Activated CD8-positive, alpha-beta memory T cell treated with anti-CD3 and anti-CD28 coated beads, Interleukin-2, amount 50 U/mL, for 1 hour (primary cell): ENCODE measurements around the gene TTC28.

Source experiments
- DNase-seq: peaks from one replicate; pipeline ENCODE4 v3.0.0-alpha.2; 2020; ENCODE audit errors: extremely low read depth

Gene TTC28

DNA sequence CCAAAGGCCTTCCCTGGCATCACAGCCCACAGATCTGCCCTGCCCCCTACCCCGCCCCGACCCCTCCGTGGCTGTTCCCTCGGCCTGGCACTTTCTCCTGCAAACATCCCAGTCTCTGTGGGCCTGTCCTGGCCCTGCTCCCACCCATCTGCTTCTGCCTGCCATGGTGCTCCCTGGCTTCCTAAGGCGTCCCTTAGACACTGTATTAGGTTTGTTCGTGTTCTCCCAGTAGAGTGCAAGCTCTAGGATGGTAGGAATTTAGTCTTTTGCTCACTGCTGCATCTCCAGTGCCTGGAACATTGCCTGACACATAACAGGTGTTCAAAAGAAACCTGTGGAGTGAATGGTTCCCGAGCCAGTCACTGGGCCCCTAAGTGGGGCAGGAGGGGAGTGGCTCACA lies 690.9 kb downstream of the TTC28 start:
- DNase-seq: no peak

DNA sequence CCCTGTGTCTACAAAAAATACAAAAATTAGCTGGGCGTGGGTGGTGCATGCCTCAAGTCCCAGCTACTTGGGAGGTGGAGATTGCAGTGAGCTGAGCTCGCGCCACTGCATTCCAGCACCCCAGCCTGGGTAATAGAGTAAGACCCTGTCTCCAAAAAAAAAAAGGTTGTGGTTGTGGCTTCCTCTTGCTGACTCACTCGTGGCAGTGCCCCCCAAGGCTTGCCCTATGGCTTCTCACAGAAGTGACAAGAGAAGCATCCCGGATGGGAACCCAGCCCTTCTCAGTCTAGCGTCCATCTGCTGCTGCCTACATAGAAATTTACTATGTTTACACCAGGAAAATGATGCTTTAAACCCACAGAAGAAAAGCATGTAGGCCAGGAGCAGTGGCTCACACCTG lies 692.1 kb downstream of the TTC28 start:
- DNase-seq: no peak

DNA sequence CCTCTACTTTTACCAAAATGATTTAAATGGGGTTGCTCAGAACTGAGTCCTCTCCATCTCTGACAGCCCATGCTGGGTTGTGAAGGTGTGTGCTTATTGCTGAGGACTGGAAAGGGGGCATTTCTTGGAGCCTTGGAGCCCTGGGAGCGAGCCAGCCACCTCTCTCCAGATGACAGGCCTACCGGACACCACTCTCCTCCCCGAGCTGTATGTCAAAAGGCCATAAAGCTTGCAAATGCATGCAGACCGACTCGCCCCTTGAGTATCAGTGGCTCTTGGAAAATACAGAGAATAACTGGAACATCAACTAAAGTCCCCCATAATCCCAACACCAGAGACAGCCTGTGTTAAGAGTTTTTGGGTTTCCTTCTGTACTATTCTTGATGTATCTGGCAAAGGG lies 692.7 kb downstream of the TTC28 start:
- no peak for DNase-seq

DNA sequence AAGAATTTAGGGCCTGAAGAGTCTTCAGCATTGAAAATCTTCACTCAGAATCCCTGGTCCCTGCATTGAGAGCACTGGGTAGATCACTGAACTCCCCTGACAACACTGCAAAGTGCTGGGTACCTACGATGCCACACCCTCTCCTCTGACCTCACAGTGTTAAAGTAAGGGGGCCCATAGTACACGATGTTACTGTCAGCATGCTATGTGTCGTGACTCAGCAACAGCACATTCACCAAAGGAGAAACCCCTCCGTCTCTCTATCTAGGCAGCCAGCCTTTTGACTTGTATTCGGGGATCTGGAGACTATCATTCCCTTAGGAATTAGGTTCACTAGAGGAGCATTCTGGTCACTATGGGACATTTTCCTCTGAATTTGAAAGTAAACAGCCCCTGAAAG lies 693.2 kb downstream of the TTC28 start:
- DNase-seq: no peak

DNA sequence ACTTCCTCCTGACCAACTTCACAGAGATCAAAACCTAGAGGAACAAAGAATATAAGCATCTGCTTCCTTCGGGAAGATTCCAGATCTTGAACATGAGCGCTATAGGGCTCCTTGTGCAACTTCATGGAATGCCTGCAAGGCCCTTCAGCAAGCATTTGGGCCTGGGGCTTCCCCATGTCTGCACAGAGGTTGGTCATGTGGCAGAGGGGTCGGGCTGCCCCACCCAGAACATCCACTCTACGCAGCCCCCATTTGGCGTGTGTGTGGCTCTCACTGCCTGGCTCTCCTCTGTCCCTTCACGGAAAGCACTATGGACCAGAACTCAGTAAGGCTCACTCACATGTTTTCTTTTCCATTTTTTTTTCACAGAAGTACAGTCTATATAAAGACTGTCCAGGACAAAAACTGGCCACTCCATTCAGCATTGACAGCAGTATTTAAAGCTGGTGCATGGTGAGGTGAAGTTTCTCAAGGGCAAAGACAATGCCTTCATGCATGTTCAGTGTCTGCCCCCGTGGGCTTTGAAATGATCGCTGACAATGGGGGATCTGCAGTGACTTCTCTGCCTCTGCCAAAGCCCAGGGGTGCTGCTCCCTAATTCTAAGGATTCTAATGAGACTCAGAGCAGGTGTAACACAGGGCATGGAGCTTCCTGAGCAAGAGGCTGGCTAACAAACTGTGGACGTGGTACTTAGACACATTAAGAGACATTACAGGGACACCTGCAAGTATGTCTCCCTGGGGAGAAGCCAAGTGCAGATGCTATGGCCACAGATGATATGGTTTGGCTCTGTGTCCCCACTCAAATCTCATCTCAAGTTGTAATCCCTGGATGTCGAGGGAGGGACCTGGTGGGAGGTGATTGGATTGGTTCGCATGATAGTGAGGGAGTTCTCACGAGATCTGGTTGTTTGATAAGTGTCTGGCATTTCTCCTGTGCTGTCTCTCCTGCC lies 694.0 kb downstream of the TTC28 start:
- no peak for DNase-seq

DNA sequence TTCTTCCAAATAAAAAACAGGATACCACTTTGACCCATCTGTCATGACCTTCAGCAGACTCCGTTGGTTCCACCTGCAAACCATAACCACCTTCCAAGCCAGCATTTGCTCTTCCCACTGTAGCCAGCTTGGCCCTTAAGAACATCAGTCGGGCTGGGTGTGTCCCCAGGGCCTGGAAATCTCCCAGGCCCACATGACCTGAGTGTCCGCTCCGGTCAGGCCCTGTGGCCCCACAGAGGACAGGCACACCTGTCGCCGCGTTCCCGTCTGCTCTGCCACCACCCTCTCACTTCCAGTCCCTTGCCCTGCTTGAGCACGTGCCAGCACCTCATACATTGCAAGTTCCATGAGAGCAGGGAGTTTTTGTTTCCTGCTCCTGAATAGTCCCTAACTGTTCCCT lies 694.9 kb downstream of the TTC28 start:
- no peak for DNase-seq

DNA sequence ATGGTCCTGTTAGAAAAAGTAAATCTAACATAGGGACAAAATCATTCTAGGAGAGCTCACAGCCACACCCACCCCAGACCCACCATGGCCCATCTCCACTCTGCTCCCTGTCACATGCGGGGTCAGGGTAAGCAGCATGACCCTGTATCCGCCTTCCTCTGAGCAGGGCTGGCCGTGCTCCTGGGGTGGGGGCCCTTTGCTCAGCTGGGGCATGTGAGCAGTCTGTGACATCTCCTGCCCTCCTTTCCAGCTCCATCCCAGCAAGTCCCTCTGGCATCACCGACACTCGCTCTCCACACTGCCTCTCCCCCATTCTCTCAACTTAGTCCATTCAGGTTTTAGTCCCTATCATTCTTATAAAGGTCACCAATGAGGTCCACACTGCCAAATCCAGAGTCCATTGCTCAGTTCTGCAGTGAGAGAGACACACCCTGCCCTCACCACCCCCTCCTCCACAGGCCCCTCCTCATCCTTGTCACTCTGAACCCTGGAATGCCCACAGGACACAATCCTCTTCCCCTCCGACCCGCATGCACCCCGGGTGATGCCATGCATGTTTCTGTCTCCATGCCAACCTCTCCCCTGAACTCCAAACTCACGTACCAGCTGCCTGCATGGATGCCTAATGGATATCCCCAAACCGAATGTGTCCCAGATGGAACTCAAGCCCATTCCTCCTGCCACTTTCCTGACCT lies 695.5 kb downstream of the TTC28 start:
- DNase-seq: no peak

DNA sequence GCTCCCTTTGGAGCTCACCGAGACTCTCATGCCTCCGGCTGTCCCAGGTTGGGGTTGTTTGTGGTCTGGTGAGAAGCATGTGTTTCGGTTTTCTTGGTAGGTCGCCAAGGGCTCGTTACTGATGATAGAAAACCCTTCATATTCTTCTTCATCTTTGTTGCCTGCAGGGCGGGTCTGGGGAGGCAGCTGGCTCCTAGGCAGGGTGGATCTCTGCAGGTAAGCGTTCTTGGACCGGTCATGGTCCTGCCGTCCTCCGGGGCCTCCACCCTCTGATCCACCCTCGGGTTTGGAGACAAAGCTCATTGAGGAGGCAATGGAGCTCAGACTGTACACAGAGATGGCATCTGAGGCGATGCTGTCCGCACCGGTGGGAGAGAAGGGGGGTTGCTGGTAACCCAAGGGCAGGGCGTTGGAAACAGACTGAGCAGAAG lies 696.3 kb downstream of the TTC28 start:
- DNase-seq: no peak

DNA sequence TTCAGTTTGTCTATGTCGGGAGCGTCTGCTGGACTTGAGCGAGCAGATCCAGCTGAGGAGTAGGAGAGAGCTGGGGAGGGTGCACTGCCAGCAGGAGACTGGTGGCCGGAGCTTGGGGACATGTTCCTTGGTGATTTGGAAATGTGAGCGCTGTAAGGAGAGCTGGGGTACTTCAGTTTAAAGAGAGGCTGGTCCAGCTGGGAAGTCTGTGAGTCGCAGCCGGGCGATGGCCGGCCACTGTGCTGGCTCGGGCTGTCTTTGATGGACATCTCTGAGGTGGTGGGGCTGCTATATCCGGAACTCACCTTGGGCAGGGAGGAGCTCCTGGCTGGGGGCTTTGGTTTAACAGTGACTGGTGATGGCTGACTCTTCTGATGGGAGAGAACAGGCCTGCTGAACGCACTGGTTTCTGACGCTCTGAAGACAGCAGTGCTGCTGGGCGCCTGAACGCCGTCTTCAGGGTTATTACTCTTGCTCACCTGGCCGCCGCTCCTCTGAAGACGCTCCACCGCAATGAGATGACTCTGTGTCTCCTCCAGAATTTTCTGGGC lies 696.9 kb downstream of the TTC28 start:
- DNase-seq: no peak

DNA sequence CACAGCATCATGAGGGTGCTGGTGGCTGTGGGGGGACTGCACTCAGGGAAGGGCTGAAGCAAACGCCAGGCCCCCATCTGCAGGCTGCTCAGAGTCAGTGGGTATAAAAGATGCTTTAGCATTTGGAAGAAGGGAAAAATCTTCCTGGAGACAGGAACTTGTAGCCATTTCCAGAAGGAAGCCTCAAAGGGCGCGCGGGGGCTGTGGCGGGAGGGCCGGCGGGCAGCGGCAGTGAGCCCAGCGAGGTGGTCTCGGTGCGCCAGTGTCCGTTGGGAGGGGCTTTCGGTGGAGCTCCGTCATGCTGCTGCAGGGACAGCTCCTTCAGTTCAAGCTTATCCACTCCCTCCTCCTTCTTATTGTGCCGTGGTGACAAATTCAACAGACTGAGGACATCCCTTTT lies 697.5 kb downstream of the TTC28 start:
- DNase-seq: no peak

DNA sequence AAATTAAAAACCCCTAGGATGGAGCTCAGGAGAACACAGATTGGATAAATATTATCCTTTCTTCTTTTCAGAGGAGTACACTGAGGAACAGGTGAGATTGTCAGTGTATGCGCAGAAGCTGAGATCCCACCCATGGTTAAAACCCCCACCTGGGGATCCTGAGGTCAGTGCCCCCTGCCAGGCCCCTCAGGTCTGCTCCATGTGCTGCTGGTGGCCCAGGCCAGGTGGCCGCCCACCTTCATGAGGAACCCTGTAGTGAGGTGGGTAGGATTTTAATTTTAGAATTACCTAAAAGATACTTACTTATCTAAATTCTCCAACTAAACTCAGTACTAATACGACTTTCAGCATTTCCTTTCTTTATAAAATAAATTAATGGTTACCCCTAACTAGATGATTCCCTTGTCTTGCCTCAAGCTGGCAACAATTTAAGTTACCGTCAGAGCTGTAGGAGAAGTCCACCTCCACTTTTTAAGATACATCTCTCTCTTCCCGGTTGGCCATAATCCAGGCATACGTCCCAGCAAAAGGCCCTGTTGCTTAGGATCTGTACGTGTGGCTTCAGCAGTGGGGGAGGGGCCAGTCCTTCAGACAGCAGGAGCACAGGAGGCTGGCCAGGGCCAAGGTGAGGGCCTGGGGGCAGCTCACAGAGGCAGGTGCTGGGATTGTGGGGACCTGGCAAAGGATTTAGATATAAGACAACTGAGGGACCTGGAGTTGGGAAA lies 699.1 kb downstream of the TTC28 start:
- DNase-seq: no peak

DNA sequence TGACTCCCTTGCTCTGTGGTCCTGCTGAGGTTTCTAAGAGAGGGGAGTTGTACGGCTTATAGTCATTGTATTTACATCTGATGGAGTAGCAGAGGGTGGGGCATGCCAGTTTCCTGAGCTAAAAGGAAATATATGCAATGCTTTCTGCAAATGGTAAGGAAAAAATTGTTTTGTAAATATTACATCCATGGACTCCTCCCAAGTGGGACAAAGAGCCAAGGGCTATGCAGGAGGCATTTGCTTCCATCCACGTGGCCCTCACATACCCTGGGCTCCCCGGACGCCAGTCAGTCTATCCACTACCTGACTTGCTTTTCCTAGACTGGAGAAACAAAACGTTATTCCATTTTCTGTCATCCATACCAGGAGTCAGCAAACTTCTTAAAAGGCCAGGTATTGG lies 700.8 kb downstream of the TTC28 start:
- no peak for DNase-seq

DNA sequence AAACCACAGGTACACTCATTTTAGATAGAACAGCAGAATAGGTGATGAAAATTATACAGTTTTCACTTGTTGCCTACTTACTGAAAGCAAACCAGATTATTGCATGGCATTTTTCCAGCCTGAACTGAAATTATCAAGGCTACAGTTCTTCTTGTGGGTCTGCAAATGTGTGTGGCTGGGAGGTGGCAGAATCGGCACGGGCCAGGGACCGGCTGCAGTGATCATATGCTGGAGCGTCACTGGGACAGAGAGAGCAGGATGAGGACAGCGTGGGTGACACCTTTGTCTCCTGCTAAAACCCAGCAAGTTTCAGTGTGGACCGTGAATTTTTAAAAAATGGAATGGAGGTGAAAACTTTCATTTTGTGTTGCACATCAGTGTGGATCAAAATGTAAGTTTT lies 701.3 kb downstream of the TTC28 start:
- DNase-seq: no peak

DNA sequence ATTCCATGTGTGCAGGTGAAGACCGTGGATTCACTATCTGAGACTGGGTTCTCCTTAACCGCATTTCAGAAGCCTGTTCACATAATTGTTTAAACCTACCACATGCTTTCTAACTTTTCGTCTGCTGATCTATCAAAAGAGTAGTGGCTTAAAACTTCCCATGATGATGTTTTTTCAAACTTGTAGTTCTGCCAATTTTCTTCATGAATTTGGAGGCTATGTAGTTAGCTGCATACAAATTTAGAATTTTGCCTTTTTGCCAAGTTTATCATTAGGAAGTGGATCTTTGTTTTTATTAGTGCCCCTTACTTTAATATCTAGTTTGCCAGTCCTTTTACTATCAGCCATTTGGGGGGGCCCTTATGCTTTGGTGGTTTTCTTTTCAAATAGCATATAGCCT lies 703.1 kb downstream of the TTC28 start:
- no peak for DNase-seq

DNA sequence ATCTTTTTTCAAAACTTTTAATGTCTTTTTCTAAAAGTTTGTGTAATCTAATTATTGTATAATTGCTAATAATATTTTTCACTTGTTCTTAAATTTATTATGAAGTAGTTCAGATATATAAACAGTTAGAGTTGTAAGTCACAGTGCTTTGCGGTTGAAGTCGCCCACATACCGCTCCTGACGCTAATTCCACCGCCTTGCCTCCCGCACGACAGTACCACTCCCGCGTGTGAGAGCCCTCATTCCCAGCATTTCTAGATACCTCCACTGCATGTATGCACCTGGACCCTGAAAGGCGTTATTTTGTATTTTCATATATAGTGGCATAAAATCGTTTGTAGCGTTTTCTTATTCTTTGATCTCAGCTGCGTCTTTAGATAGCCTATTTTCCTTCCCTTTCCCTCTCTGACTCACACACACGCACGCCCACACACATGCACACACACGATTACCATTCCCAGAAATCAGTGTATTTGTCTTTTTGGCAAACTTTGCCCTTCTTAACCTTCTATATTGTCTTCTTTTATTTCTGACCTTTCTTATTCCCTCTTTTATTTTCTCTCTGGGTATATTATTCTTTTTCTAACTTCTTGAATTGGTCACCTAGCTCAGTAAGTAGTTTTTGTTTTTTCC lies 704.1 kb downstream of the TTC28 start:
- no peak for DNase-seq

DNA sequence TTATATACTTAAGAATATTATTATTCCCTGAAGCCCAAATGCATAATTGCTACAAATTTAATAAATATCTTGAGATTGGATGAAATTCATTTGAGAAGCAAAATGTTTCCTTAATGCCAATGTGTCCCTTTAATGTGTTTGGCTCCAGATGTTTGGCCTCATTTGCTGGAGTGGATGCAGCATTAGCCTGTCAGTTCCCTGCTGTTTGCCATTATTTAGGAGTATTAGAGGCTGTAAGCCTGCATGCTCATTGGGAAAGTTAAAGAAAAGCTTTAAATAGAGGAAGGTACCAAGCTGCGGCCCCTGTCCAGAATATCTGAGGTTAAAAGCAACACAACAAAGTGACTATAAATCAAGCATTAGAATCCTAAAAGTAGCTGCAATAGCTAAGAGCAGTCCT lies 705.8 kb downstream of the TTC28 start:
- no peak for DNase-seq

DNA sequence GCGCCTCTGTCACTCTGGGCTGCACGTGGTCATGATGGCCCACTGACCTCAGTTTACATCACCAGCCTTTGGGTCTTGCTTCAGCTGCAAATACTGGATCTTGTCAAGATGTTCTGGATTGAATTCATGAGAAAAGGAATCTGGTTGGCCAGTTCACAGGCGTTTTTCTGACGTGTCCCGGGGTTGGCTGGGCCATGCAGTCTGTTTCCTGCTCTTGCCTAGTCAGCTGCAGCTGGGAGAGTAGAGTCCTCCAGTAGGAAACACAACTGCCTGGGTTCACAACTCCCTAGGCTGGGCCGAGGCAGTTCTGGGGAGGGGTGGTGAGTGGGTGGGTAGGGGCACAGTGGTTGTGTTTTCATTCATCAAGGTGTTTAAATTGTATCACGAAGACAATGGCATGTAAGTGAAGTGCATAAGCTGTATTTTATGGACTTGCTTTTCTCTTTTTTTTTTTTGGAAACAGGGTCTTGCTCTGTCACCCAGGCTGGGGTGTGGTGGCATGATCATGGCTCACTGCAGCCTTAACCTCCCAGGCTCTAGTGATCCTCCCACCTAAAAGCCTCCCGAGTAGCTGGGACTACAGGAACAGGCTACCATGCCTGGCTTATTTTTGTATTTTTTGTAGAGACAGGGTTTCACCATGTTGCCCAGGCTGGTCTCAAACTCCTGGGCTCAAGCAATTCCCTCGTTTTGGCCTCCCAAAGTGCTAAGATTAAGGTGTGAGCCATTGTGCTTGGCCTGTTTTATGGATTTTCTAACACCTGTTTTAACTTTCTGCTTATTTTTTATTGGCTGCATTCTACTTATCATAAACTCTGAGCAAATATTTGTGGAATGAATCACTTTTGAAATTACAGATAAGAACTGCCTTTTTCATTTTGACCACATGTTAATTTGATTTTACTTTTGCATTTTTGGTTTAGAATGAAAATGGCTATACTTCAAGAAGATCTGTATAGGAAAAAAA lies 706.6 kb downstream of the TTC28 start:
- no peak for DNase-seq

DNA sequence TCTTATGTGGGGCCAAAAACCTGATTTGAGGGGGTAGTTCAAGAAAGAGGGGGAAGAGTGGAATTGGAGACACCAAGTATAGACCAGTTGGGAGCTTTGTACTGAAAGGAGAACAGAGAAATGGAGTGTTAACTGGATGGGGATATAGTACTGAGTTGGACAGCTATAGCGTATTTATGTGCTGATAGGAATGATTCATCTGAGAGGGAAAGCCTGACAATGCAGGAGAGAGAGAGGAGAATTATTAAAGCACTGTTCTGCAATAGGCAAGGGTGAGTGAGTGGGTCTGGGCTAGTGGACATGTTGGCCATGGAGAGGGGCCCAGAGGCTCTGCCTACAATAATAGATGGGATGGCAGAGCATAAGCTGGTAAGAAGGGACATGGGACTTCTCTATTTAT lies 707.7 kb downstream of the TTC28 start:
- DNase-seq: no peak

DNA sequence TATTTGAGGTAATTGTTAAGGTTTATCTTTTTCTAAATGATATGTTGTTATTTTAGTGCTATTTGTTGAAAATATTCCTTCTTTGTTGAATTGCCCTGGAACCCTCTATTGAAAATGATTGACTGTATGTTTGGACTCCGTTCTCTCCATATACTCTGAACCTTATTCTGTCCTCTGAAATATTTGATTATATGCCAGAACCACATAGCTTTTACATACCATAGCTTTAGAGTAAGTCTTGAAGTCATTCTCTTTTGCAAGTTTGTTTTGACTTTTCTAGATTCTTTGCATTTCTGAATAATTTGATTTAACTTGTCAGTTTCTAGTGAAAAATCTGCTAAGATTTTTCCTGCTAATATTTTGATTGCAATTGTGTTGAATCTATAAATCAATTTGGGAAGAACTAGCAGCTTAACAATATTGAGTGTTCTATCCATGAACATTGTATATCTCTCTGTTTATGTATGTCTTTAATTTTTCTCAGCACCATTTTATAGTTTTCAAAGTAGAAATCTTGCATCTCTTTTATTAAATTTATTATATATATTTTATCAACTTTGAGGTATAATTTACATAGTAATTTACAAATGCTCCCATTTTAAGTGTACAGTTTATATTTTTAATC lies 708.9 kb downstream of the TTC28 start:
- DNase-seq: no peak
